SH-SY5Y (cell line): ENCODE results near the gene KANK4.

Experiments used
- GATA2 ChIP-seq: IDR thresholded peaks from 2 replicates; pipeline ENCODE4 v1.6.1; 2011; ENCODE audit warnings: mild to moderate bottlenecking, low read depth, low read length
- GATA3 ChIP-seq: IDR thresholded peaks from 2 replicates; pipeline ENCODE4 v1.6.1; 2011; ENCODE audit warnings: low read depth, mild to moderate bottlenecking, low read length, moderate library complexity

- TF ChIP-seq GATA2 (no peak), GATA3 (no peak)
These were observed 98.1 kb downstream of the KANK4 start for GRCh38 chr1:62221171-62221570.
